A673 (cell line): Measurements from ENCODE around the gene RNF222. TPM values are rescaled to one million over a fixed set of nuclear protein-coding genes. Genes with fewer than 3 reads are reported as not detected.

ENCODE experiments used
- BruUV-seq: library from RNA; stranded (reverse); fragments of 400-500 nt; replicated peaks from 2 replicates; lab custom pipeline; 2021; lab: Mats Ljungman, UMichigan
- CTCF ChIA-PET: fragments of 300-600 bp; sonication (Branson Sonifier 250); formaldehyde crosslinking; loops from one replicate; lab custom pipeline; 2022; ENCODE audit warnings: antibody characterized with exemption; lab: Charles Lee
- POLR2A ChIA-PET: fragments of 300-600 bp; sonication (Branson Sonifier 250); formaldehyde crosslinking; loops from one replicate; lab custom pipeline; 2022; ENCODE audit warnings: antibody characterized with exemption; ENCODE audit not compliant: low non-redundant PET; lab: Charles Lee
- DNase-seq: peaks from one replicate; pipeline ENCODE4 v3.0.0-alpha.2; 2015; ENCODE audit warnings: low spot score
- H3K27ac ChIP-seq: fragments of 200-600 bp; sonication (generic); 2 replicates; pipeline ENCODE4 v1.5.1; 2016; ENCODE audit warnings: mixed run types, low read depth, mild to moderate bottlenecking, mixed read lengths, antibody characterized with exemption, low read length; ENCODE audit not compliant: poor library complexity, severe bottlenecking
- H3K27me3 ChIP-seq: fragments of 200-600 bp; sonication (generic); replicated peaks from 2 replicates; pipeline ENCODE4 v1.6.1; 2017; ENCODE audit warnings: mixed run types, low read depth, mild to moderate bottlenecking, mixed read lengths, antibody characterized with exemption, low read length; ENCODE audit not compliant: insufficient read depth, poor library complexity
- H3K36me3 ChIP-seq: fragments of 200-600 bp; sonication (generic); 2 replicates; pipeline ENCODE4 v1.6.1; 2016; ENCODE audit warnings: mixed run types, mild to moderate bottlenecking, mixed read lengths, antibody characterized with exemption, low read length; ENCODE audit not compliant: insufficient read depth, poor library complexity, severe bottlenecking
- H3K4me1 ChIP-seq: fragments of 200-600 bp; sonication (generic); 2 replicates; pipeline ENCODE4 v1.6.1; 2017; ENCODE audit warnings: mixed run types, mild to moderate bottlenecking, mixed read lengths, antibody characterized with exemption, low read length; ENCODE audit not compliant: insufficient read depth, poor library complexity, severe bottlenecking
- H3K4me3 ChIP-seq: fragments of 200-600 bp; sonication (generic); 2 replicates; pipeline ENCODE4 v1.5.1; 2016; ENCODE audit warnings: low read depth, mixed run types, mild to moderate bottlenecking, mixed read lengths, low read length; ENCODE audit not compliant: poor library complexity, severe bottlenecking
- H3K9me3 ChIP-seq: fragments of 200-600 bp; sonication (generic); 2 replicates; pipeline ENCODE4 v1.6.1; 2016; ENCODE audit warnings: mixed run types, low read depth, mild to moderate bottlenecking, mixed read lengths, antibody characterized with exemption, low read length; ENCODE audit not compliant: poor library complexity, severe bottlenecking
- EZH2 ChIP-seq: fragments of 200-600 bp; sonication (generic); IDR thresholded peaks from 2 replicates; pipeline ENCODE4 v1.6.1; 2017; ENCODE audit warnings: borderline replicate concordance, low read depth, mild to moderate bottlenecking, mixed read lengths, antibody characterized with exemption, low read length; ENCODE audit not compliant: poor library complexity, severe bottlenecking
- intact Hi-C: fragments of 100-400 bp; cut with micrococcal nuclease; formaldehyde crosslinking; loops from one replicate; pipeline ENCODE4 v1.10.0; 2022; ENCODE audit not compliant: unreplicated experiment
- total RNA-seq: library from RNA; stranded (reverse); gene quantifications from 2 replicates; pipeline ENCODE4 v1.2.3, GENCODE V29; 2021
- TF ChIP-seq, protein P1 (sequence below): fragments of 300-800, 200-600 bp; sonication (generic); conservative IDR thresholded peaks from 2 replicates; pipeline ENCODE4 v1.5.1; 2017; ENCODE audit warnings: low read depth, mild to moderate bottlenecking, antibody characterized with exemption, low read length, moderate library complexity, mixed read lengths

The RNF222 gene
- total RNA-seq, 1 experiment from 2014 or later, result not detected

DNA sequence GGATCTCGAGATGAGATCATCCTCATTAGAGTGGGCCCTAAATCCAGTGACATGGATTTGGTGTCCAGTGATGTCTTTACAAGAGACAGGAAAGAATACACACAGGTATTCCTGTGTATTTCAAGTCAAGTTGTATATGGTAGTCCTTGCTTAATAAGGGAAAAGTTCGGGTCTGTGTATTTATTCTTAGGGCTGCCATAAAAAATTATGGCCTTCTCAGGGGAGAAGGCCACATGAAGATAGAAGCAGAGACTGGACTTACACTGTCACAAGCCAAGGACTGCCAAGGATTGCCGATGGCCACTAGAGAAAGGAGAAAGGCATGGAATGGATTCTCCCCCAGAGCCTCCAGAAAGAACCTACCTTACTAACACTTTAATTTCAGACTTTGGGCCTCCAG, 29.4 kb downstream of the RNF222 start:
- BruUV-seq, result no TSS peak
- H3K36me3 ChIP-seq, result peaks cover 30% of the 10 kb centered on the region
- H3K9me3 ChIP-seq, result no peaks in the 10 kb centered on the region
- H3K4me1 ChIP-seq, result no peaks in the 10 kb centered on the region
- ChIA-PET POLR2A (no interaction called here), CTCF (no interaction called here)
- H3K27me3 ChIP-seq, result no peaks in the 10 kb centered on the region
- no peak overlapping the region for H3K4me3 ChIP-seq
- TF ChIP-seq EZH2, result no peak
- TF ChIP-seq, protein P1, sequence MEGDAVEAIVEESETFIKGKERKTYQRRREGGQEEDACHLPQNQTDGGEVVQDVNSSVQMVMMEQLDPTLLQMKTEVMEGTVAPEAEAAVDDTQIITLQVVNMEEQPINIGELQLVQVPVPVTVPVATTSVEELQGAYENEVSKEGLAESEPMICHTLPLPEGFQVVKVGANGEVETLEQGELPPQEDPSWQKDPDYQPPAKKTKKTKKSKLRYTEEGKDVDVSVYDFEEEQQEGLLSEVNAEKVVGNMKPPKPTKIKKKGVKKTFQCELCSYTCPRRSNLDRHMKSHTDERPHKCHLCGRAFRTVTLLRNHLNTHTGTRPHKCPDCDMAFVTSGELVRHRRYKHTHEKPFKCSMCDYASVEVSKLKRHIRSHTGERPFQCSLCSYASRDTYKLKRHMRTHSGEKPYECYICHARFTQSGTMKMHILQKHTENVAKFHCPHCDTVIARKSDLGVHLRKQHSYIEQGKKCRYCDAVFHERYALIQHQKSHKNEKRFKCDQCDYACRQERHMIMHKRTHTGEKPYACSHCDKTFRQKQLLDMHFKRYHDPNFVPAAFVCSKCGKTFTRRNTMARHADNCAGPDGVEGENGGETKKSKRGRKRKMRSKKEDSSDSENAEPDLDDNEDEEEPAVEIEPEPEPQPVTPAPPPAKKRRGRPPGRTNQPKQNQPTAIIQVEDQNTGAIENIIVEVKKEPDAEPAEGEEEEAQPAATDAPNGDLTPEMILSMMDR, result no peak
- no peak overlapping the region for H3K27ac ChIP-seq
- intact Hi-C loops, result no loop called here
- DNase-seq, result no peak

DNA sequence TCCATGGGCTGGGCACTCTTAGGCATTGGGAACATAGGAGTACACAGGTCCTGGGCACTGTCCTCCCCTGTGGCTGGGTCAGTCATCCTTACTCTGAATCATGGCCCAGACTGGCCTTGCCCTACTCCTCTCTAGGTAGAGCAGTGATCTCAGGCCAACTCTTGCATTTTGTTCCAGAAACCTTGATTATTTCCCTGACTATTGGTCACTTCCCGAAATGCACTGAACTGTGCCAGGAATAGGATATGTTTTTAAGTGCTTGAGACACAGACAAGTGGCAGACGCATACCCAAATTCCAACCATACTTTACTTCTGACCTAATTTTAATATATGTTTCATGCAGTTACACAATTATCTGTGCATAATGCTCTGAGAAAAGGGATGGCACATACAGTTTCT, 31.4 kb downstream of the RNF222 start:
- no peak for DNase-seq
- Histone ChIP-seq H3K4me3 (no peak overlapping the region), H3K27ac (no peak overlapping the region), H3K27me3 (no peaks in the 10 kb centered on the region), H3K4me1 (peaks cover 4% of the 10 kb centered on the region), H3K36me3 (peaks cover 25% of the 10 kb centered on the region), H3K9me3 (no peaks in the 10 kb centered on the region)
- ChIA-PET CTCF (no interaction called here), POLR2A (no interaction called here)
- BruUV-seq, result no TSS peak
- intact Hi-C loops, result no loop called here
- TF ChIP-seq EZH2, result no peak
- TF ChIP-seq, protein P1, result no peak

DNA sequence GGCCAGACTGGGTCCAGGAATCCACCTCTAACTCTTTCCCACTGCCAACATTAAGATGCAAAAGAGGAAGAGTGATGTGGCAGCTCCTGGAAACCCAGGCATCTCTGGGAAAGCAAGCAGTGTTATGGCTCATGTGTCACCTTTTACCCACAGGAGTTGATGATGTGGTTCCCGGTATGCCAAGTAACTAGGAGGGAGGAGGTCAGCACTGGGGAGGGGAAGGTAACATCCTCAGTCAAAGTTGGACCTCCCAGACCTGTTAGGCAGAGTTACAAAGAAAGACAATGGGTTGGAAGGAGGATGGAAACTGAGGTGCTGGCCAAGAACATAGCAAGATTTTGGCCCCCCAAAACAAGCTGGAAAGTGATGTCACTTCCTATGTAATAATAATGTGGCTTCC, 32.5 kb downstream of the RNF222 start:
- Histone ChIP-seq H3K4me3 (no peak overlapping the region), H3K9me3 (no peaks in the 10 kb centered on the region), H3K27me3 (no peaks in the 10 kb centered on the region), H3K27ac (no peak overlapping the region), H3K36me3 (peaks cover 21% of the 10 kb centered on the region), H3K4me1 (peaks cover 15% of the 10 kb centered on the region)
- POLR2A ChIA-PET, result no interaction called here
- CTCF ChIA-PET, result no interaction called here
- TF ChIP-seq EZH2, result no peak
- TF ChIP-seq, protein P1, result no peak
- intact Hi-C loops, result no loop called here
- DNase-seq, result no peak
- no TSS peak for BruUV-seq
